ENCODE measurements around the gene DPYD.

DPYD gene

DNA sequence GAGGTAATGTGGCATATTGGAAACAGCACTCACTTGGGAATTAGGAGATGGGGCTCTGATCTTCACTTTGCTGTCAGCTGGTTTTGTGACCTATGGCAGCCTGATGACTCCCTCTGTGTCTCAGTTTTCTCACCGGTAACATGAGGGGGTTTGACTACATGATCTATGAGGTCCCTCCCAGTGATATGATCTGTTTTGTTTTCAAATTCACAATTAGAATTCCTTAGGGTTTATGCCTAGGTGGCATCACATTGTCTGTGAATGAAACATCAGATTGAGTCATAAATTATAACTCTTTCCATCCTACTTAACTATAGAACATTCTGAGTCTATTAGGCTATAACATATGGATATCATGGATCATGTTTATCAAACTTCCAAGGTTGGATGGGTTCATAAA, 812.7 kb downstream of the DPYD start:
- no peak for TF ChIP-seq ZFX (IDR thresholded peaks at IDR 0.05; ENCODE audit: borderline replicate concordance)
- TF ChIP-seq CTCF (IDR thresholded peaks at IDR 0.05), result no peak

DNA sequence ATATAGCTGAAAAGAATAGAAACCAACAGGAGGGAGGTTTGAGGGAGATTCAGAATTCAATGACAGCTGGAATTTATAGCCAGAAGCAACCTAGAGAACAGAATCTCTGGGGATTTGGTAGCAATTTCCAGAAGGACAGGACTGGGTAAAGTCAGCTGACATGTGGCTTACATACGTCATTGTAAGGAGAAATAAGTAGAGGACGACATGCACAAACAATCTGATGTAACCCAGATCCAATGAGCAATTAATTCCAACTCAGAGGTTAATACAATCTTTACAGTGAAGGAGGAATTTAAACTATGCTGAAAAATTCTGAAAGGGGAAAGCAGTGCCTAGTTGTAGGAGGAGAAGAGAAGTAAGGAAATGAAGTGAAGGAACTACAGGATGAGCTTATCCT, 815.3 kb downstream of the DPYD start:
- H3K27ac ChIP-seq, result no peak overlapping the region
- TF ChIP-seq ZFX (IDR thresholded peaks at IDR 0.05; ENCODE audit: borderline replicate concordance) (no peak), CTCF (IDR thresholded peaks at IDR 0.05) (no peak)

More for the DNA sequence above, 812.7 kb downstream of the DPYD start:
- H3K27ac ChIP-seq, result no peak overlapping the region

DNA sequence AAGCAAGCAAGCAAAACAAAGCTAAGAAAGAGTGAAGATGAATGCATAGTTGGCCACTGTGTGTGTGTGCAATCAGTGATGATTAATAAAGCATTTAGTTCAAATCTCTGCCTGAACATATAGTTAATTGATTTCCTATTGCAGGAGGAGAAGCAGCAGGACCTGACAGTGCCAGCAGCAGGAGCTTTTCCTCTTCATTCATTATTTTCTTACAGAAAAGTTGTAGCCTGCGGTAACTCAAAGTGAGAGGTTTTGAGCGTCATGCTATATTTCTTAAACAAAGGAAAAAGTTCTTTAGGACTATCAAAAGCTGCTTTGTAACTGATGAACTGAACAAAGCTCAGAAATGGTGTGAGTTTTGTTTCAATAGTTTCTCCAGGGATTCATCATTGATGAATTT, 819.3 kb downstream of the DPYD start:
- TF ChIP-seq ZFX (IDR thresholded peaks at IDR 0.05; ENCODE audit: borderline replicate concordance) (no peak), CTCF (IDR thresholded peaks at IDR 0.05) (no peak)
- no peak overlapping the region for H3K27ac ChIP-seq

- H3K27ac ChIP-seq, result no peak overlapping the region
- TF ChIP-seq CTCF (IDR thresholded peaks at IDR 0.05), result no peak
- TF ChIP-seq ZFX (IDR thresholded peaks at IDR 0.05; ENCODE audit: borderline replicate concordance), result no peak
Measured at GRCh38 chr1:97097404-97097925, 823.4 kb downstream of the DPYD start.

DNA sequence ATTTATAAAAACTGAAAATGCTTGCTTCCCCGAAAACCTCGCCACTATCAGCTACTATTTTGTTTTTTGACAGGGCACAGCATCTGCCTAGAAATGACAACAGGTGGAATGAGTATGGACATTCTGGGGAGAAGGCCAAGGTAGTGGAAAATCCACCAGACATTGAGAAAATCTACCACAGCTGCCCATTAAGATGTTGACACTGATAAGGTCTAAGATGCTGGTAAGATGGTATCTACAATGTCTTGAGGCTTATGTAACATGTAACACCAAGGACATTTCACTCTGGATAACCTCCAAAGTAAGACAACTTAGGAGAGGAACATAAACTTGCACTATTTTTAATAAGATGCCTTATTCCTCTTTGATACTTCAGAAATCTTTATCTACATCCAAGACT, 825.1 kb downstream of the DPYD start:
- H3K27ac ChIP-seq, result no peak overlapping the region
- TF ChIP-seq CTCF (IDR thresholded peaks at IDR 0.05) (no peak), ZFX (IDR thresholded peaks at IDR 0.05; ENCODE audit: borderline replicate concordance) (no peak)

DNA sequence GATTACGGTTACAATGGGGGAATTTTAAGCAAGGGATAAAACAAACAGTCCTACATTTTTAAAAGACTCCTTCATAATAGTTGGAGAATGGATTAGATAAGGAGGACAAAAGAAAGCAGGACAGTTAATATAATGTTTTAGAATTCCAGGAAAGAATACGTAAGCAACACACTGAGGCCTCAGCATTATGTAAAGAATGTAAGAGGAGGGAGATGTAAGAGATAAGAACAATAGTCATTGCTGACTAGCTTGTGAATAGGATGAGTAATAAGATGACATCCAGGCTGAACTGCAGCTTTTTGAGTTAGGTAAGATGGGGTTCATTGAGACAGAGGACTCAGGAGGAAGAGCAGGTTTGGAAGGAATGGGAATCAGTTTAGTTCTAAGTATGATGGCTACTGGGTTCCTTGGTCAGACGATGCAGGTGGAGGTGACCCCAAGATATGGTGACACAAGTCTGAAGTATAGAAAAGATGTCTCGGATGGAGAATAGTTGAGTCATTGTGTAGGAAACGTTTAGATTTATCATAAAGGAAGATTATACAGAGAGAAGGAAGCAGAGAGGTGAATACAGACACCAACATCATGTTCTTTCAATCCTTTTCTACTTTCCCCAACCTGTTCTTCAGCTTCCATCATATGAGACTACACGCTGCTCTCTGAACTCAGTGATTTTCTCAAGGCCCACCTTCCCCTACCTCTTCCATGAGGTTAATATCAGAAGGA, 826.4 kb downstream of the DPYD start:
- H3K27ac ChIP-seq, result no peak overlapping the region
- TF ChIP-seq CTCF (IDR thresholded peaks at IDR 0.05) (no peak), ZFX (IDR thresholded peaks at IDR 0.05; ENCODE audit: borderline replicate concordance) (no peak)

- TF ChIP-seq ZFX (IDR thresholded peaks at IDR 0.05; ENCODE audit: borderline replicate concordance), result no peak
- TF ChIP-seq CTCF (IDR thresholded peaks at IDR 0.05), result no peak
- H3K27ac ChIP-seq, result no peak overlapping the region
Measured at GRCh38 chr1:97093741-97094140, 827.1 kb downstream of the DPYD start.
